ENCODE measurements around the gene CORT.

The CORT gene

GRCh38 chr1:10430216-10431069 lies 19.4 kb upstream of the CORT start, which contains the start of gene CENPS:
CENPS (plus strand) TSS chr1:10430433; CDS start chr1:10430518, 85 bp downstream.
- Mint-ChIP-seq H3K27ac (peak within 1 kb of the TSS; percentile 98), H3K27me3 (no peaks in the 10 kb centered on the region), H3K4me1 (ENCODE audit: low read depth) (peaks cover 34% of the 10 kb centered on the region), H3K4me3 (peak within 1 kb of the TSS; percentile 92), H3K36me3 (ENCODE audit: low read depth) (peaks cover 21% of the 10 kb centered on the region), H3K9me3 (no peaks in the 10 kb centered on the region)
- peak; percentile 97 for DNase-seq

DNA sequence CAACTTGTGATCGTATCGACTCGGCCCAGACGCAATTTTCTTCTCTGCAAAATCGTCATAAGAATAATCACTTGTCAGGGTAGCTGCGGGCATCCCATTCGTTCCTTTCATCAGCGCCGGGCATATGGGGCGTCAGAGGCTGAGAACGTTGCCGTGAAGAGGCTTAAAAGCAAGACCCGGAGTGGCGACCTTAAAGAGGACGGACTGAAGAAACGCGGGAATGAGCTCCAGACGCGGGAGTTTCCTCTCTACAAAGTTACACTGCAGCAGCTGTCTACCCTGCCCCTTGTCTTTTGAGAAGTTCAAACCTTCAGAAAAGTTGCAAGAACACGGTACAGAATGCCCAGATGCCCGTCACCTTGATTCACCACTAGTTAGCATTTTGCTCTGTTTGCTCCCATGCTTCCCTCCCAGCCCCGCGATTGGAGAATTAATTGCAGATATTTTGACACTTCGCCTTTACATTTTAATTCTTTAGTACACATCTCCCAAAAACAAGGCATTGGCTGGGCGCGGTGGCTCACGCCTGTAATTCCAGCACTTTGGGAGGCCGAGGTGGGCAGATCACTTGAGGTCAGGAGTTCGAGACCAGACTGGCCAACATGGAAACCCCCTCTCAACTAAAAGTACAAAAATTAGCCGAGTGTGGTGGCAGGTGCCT lies 18.6 kb upstream of the CORT start:
- H3K27ac Mint-ChIP-seq = peak overlapping the region; percentile 98
- H3K4me3 Mint-ChIP-seq = peak overlapping the region; percentile 92
- H3K27me3 Mint-ChIP-seq = no peaks in the 10 kb centered on the region
- H3K9me3 Mint-ChIP-seq = no peaks in the 10 kb centered on the region
- DNase-seq = no peak
- peaks cover 21% of the 10 kb centered on the region for H3K36me3 Mint-ChIP-seq (ENCODE audit: low read depth)
- peaks cover 34% of the 10 kb centered on the region for H3K4me1 Mint-ChIP-seq (ENCODE audit: low read depth)

DNA sequence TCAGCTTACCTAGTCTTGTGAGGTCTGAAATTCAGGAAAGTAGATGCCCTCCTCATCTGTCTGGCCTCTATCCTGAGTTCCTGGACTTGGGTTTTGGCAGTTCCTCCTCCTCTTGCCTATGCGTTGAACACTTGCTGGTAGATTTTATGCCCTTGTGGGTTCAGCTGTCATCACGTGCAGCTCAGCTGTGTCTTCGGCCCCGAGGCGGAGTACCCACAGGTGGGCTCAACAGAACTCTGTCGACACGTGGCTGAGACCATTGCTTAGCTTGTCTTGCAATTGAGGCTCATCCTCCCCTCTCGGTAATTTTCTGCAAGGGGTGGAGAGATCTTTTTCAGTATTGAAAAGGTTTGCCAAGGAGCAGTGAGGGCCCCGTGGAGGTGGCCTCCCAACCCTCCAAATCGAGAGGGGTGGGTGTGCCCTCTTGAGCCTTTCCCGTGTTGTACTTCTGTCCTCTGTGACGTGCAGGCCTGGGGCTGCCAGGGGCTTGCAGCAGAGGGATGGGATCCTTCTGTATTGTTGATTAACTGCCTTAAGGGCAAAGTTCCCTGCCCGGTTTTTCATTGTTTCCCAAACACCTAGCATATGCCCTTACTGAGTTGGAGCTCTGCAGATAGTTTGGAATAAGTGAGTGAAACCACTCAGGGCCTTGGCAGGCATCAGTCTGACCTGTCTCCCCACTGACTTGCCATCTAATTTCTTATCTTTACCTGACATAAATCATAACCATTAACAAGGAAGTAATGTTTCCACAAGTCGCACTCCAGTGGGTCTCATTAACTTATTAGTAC lies 16.7 kb upstream of the CORT start:
- Mint-ChIP-seq H3K9me3 (no peaks in the 10 kb centered on the region), H3K27ac (no peak overlapping the region)

GRCh38 chr1:10433790-10434189 lies 16.0 kb upstream of the CORT start:
- Mint-ChIP-seq H3K9me3 (no peaks in the 10 kb centered on the region), H3K4me3 (no peak overlapping the region), H3K27me3 (no peaks in the 10 kb centered on the region), H3K4me1 (ENCODE audit: low read depth) (peaks cover 27% of the 10 kb centered on the region), H3K27ac (no peak overlapping the region), H3K36me3 (ENCODE audit: low read depth) (peaks cover 31% of the 10 kb centered on the region)
- DNase-seq = no peak

More for the DNA sequence above, 16.7 kb upstream of the CORT start:
- Mint-ChIP-seq H3K36me3 (ENCODE audit: low read depth) (peaks cover 27% of the 10 kb centered on the region), H3K27me3 (no peaks in the 10 kb centered on the region), H3K4me1 (ENCODE audit: low read depth) (peaks cover 30% of the 10 kb centered on the region), H3K4me3 (no peak overlapping the region)
- no peak for DNase-seq

- H3K36me3 Mint-ChIP-seq (ENCODE audit: low read depth) = peaks cover 34% of the 10 kb centered on the region
- no peak overlapping the region for H3K4me3 Mint-ChIP-seq
- H3K4me1 Mint-ChIP-seq (ENCODE audit: low read depth) = peaks cover 25% of the 10 kb centered on the region
- DNase-seq = no peak
- H3K27ac Mint-ChIP-seq = no peak overlapping the region
- H3K9me3 Mint-ChIP-seq = no peaks in the 10 kb centered on the region
- H3K27me3 Mint-ChIP-seq = no peaks in the 10 kb centered on the region
Observed at GRCh38 chr1:10434590-10434989, 15.2 kb upstream of the CORT start.

- no peak overlapping the region for H3K27ac Mint-ChIP-seq
- peaks cover 36% of the 10 kb centered on the region for H3K36me3 Mint-ChIP-seq (ENCODE audit: low read depth)
- H3K9me3 Mint-ChIP-seq = no peaks in the 10 kb centered on the region
- H3K4me3 Mint-ChIP-seq = no peak overlapping the region
- no peaks in the 10 kb centered on the region for H3K27me3 Mint-ChIP-seq
- DNase-seq = no peak
- H3K4me1 Mint-ChIP-seq (ENCODE audit: low read depth) = peaks cover 8% of the 10 kb centered on the region
Observed at GRCh38 chr1:10437052-10437451, 12.8 kb upstream of the CORT start.

GRCh38 chr1:10438677-10439163 lies 11.1 kb upstream of the CORT start:
- Mint-ChIP-seq H3K4me1 (ENCODE audit: low read depth) (no peaks in the 10 kb centered on the region), H3K36me3 (ENCODE audit: low read depth) (peaks cover 32% of the 10 kb centered on the region), H3K27me3 (no peaks in the 10 kb centered on the region), H3K4me3 (no peak overlapping the region), H3K27ac (no peak overlapping the region), H3K9me3 (no peaks in the 10 kb centered on the region)
- no peak for DNase-seq

DNA sequence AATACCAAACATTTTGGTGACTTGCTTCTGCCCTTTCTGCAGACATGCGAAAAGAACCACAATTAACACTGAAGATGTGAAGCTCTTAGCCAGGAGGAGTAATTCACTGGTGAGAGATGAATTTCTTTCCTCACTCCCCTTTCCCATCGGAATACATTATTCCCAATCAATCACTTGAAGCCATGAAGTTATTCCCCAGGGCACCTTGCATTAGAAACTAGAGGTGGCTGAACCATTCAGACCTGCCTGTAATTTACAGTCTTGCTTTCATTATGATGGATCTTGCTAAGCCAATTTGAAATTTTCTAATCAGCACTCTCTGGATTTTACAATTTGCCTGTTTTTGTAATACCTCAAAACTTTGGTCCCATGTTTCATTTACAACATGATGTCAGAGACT lies 9.5 kb upstream of the CORT start:
- Mint-ChIP-seq H3K4me1 (ENCODE audit: low read depth) (peaks cover 5% of the 10 kb centered on the region), H3K36me3 (ENCODE audit: low read depth) (peaks cover 38% of the 10 kb centered on the region), H3K9me3 (no peaks in the 10 kb centered on the region), H3K27me3 (no peaks in the 10 kb centered on the region), H3K27ac (no peak overlapping the region), H3K4me3 (no peak overlapping the region)
- DNase-seq = no peak

- Mint-ChIP-seq H3K4me3 (no peak overlapping the region), H3K36me3 (ENCODE audit: low read depth) (peaks cover 37% of the 10 kb centered on the region), H3K27ac (no peak overlapping the region), H3K4me1 (ENCODE audit: low read depth) (peaks cover 5% of the 10 kb centered on the region), H3K9me3 (no peaks in the 10 kb centered on the region), H3K27me3 (no peaks in the 10 kb centered on the region)
- DNase-seq = no peak
Observed at GRCh38 chr1:10440794-10441193, 9.0 kb upstream of the CORT start.

DNA sequence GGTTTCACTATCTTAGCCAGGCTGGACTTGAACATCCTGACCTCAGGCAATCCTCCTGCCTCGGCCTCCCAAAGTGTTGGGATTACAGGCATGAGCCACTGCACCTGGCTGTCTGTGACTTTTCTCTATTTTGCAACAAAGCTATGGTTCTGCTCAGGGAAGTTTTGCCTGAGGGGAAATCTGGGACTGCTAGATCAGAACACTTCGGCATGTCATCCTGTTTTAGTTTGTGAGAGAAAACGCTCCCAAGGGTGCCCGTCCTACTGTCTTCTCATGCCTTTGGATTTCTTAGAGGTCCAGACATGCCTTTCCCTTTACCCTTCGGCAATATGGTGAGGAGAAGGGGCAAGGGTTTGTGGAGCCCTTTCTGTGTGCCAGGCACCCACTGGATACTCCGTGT lies 5.6 kb upstream of the CORT start:
- DNase-seq = no peak
- H3K27ac Mint-ChIP-seq = no peak overlapping the region
- no peak overlapping the region for H3K4me3 Mint-ChIP-seq
- H3K27me3 Mint-ChIP-seq = no peaks in the 10 kb centered on the region
- H3K9me3 Mint-ChIP-seq = no peaks in the 10 kb centered on the region
- peaks cover 30% of the 10 kb centered on the region for H3K36me3 Mint-ChIP-seq (ENCODE audit: low read depth)
- peaks cover 5% of the 10 kb centered on the region for H3K4me1 Mint-ChIP-seq (ENCODE audit: low read depth)

GRCh38 chr1:10444795-10445397 lies 4.9 kb upstream of the CORT start:
- Mint-ChIP-seq H3K9me3 (no peaks in the 10 kb centered on the region), H3K4me1 (ENCODE audit: low read depth) (peaks cover 5% of the 10 kb centered on the region), H3K4me3 (no peak overlapping the region), H3K36me3 (ENCODE audit: low read depth) (peaks cover 30% of the 10 kb centered on the region), H3K27ac (no peak overlapping the region), H3K27me3 (no peaks in the 10 kb centered on the region)
- no peak for DNase-seq

GRCh38 chr1:10446790-10447422 lies 2.9 kb upstream of the CORT start:
- Mint-ChIP-seq H3K27ac (no peak overlapping the region), H3K4me1 (ENCODE audit: low read depth) (peaks cover 5% of the 10 kb centered on the region), H3K36me3 (ENCODE audit: low read depth) (peaks cover 19% of the 10 kb centered on the region), H3K9me3 (no peaks in the 10 kb centered on the region), H3K4me3 (no peak overlapping the region), H3K27me3 (no peaks in the 10 kb centered on the region)
- no peak for DNase-seq

- Mint-ChIP-seq H3K4me3 (no peak overlapping the region), H3K4me1 (ENCODE audit: low read depth) (no peaks in the 10 kb centered on the region), H3K36me3 (ENCODE audit: low read depth) (peaks cover 16% of the 10 kb centered on the region), H3K9me3 (no peaks in the 10 kb centered on the region), H3K27me3 (no peaks in the 10 kb centered on the region), H3K27ac (no peak overlapping the region)
- DNase-seq = no peak
Observed at GRCh38 chr1:10450156-10450814, 454 bp downstream of the CORT start.
